Adrenal gland (tissue), 12 donors: ENCODE data around the gene KCNH6. TPM values are rescaled to one million over a fixed set of nuclear protein-coding genes. Genes with fewer than 3 reads are reported as not detected.

Experiments used
- DNase-seq, 7 donors: peaks; one replicate each; pipeline ENCODE4 v3.0.0-alpha.2; 2019 to 2020
- H3K27ac ChIP-seq, 5 donors: fragments of 200-600 bp; sonication (generic) in 4 of 5; 1 replicate in 3 of 5; 2 replicates in 2 of 5; pipeline versions ENCODE4 v1.5.1 to v1.8.0; 2016 to 2020; ENCODE audit warnings: mild to moderate bottlenecking in 1 of 5
- H3K27me3 ChIP-seq: fragments of 200-600 bp; 2 replicates; pipeline ENCODE4 v1.8.0; 2021
- H3K36me3 ChIP-seq, 2 donors: fragments of 200-600 bp; replicated peaks in 1 of 2; 1 replicate in 1 of 2; 2 replicates in 1 of 2; pipeline versions ENCODE4 v1.5.1 to v1.8.0; 2018 to 2022
- H3K4me1 ChIP-seq, 2 donors: fragments of 200-600 bp; replicated peaks in 1 of 2; 1 replicate in 1 of 2; 2 replicates in 1 of 2; pipeline versions ENCODE4 v1.5.1 to v1.8.0; 2018 to 2021
- H3K4me3 ChIP-seq, 4 donors: fragments of 200-600 bp; sonication (generic) in 3 of 4; one replicate each; pipeline ENCODE4 v1.5.1; 2016 to 2018
- H3K9me3 ChIP-seq, 3 donors: fragments of 200-600 bp; sonication (generic) in 1 of 3; replicated peaks in 1 of 3; 1 replicate in 2 of 3; 2 replicates in 1 of 3; pipeline versions ENCODE4 v1.5.1 to v1.8.0; 2016 to 2021
- CTCF ChIP-seq, 6 experiments: fragments of 450-650 bp in 4 of 6; fragments of 200-600 bp in 2 of 6; sonication (generic) in 1 of 6; IDR thresholded peaks; 1 replicate in 5 of 6; 2 replicates in 1 of 6; pipeline versions ENCODE4 v1.5.1 to v1.8.0; 2016 to 2021; ENCODE audit warnings: antibody characterized with exemption in 6 of 6, mild to moderate bottlenecking in 2 of 6, moderate library complexity in 1 of 6
- POLR2A ChIP-seq, 2 donors: fragments of 450-650 bp; IDR thresholded peaks; one replicate each; pipeline ENCODE4 v1.6.1; 2017; ENCODE audit warnings: antibody characterized with exemption in 2 of 2, mild to moderate bottlenecking in 2 of 2, moderate library complexity in 1 of 2
- WGBS, 4 donors: extraction: QIAGEN DNeasy Blood & Tissue Kit in 2 of 4; methylation state at CpG; one replicate each; pipeline versions ENCODE4 v1.1.5 to v1.1.7; 2013 to 2017; 5-methylcytosine and 5-hydroxymethylcytosine counted together
- intact Hi-C, 2 donors: fragments of 100-400 bp; cut with DNase I; formaldehyde crosslinking; loops; one replicate each; pipeline versions ENCODE4 v1.14.1 to v1.15.0; 2022 to 2023
- polyA plus RNA-seq, 3 donors: library from polyadenylated mRNA; stranded (reverse); fragments of 200-250 nt in 2 of 3; fragments of 350-450 nt in 1 of 3; fragmentation: Illumina TruSeq in 1 of 3; extraction: RNeasy Lipid Tissue Mini Kit (QIAGEN cat#74804) in 1 of 3; gene quantifications; one replicate each; pipeline ENCODE4 v1.2.3, GENCODE V29; 2013 to 2014
- total RNA-seq, 9 donors: library from RNA; depleted of rRNA in 4 of 9; stranded (reverse); fragments of >200 nt in 4 of 9; fragments of 120-200 nt in 1 of 9; fragmentation: NEBNext Ultra II Directional in 1 of 9; extraction: Animal tissue kit (Norgen Biotek cat#: 25700) in 1 of 9; gene quantifications; one replicate each; pipeline versions ENCODE4 v1.1.0 to v1.2.4, GENCODE V29; 2013 to 2023
- donor health status: healthy with polysubstance abuse.
- donor health status: Bipolar disorder and iron deficiency.
- donor health status: DM: yes; HTN: yes; CAD: no.
- donor health status: DM: no; HTN: no; CAD: no.
- donor health status: DM: no; HTN: no; CAD: no.
- donor health status: DM: yes; HTN: yes; CAD: no.

The KCNH6 gene
- total and polyA plus RNA-seq, 12 donors: 0.11 to 0.41 (median 0.32) TPM; not detected in 7

- no peak for DNase-seq
- Histone ChIP-seq H3K4me1 (peaks cover 0 to 16% of the 10 kb centered on the region in 2 donors), H3K9me3 (no peaks in the 10 kb centered on the region), H3K36me3 (no peaks in the 10 kb centered on the region), H3K27me3 (peaks cover 5% of the 10 kb centered on the region), H3K27ac (no peak overlapping the region), H3K4me3 (no peak overlapping the region)
- TF ChIP-seq CTCF (IDR thresholded peaks at IDR 0.05) (no peak), POLR2A (IDR thresholded peaks at IDR 0.05) (no peak)
- 79 to 90% (median 89%) methylated on average over 7 to 20 of the region's 20 CpGs for WGBS, 4 donors
- intact Hi-C loops: no loop called here
These were observed 10.4 kb downstream of the KCNH6 start for GRCh38 chr17:63533433-63534077.

- no peak overlapping the region for H3K27ac ChIP-seq
- WGBS, 4 donors: 86 to 92% (median 91%) methylated on average over 4 to 17 of the region's 17 CpGs
- intact Hi-C loops: no loop called here
- H3K4me3 ChIP-seq: no peak overlapping the region
- DNase-seq: no peak
- H3K4me1 ChIP-seq: peaks cover 0 to 16% of the 10 kb centered on the region in 2 donors
- H3K27me3 ChIP-seq: peaks cover 10% of the 10 kb centered on the region
- no peaks in the 10 kb centered on the region for H3K36me3 ChIP-seq
- no peaks in the 10 kb centered on the region for H3K9me3 ChIP-seq
- TF ChIP-seq CTCF (IDR thresholded peaks at IDR 0.05): no peak
- TF ChIP-seq POLR2A (IDR thresholded peaks at IDR 0.05): no peak
These were observed 11.0 kb downstream of the KCNH6 start for GRCh38 chr17:63534078-63534570.

DNA sequence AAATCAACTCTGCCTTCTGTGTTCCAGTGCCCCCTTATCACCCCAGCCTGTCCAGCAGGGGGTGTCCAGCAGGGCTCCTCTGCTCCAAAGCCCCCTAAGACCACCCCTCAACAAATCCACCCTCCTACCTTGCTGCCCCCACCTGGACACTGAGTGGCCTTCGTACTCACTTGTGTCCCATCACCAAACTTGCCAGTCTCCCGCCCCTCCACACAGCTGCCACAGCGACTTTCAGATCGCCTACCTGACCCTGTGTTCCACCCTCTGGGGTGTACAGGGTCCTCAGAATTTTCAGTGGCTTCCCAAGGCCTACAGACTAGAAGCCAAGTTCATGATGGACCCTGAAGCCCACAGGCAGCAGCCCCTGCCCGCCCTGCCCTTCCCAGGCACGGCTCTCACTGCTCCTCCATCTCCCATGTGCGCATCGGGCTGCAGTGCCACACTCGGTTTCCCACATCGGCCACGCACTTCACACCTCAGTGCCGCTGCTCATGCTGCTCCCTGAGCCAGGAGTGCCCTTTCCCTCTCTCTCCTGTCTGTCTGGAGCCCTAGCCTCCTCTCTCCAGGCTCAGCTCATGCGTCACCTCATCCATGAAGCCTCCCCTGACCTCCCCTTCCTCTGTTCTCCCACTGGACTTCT, 11.8 kb downstream of the KCNH6 start:
- no peak for TF ChIP-seq POLR2A (IDR thresholded peaks at IDR 0.05)
- no peak for TF ChIP-seq CTCF (IDR thresholded peaks at IDR 0.05)

DNA sequence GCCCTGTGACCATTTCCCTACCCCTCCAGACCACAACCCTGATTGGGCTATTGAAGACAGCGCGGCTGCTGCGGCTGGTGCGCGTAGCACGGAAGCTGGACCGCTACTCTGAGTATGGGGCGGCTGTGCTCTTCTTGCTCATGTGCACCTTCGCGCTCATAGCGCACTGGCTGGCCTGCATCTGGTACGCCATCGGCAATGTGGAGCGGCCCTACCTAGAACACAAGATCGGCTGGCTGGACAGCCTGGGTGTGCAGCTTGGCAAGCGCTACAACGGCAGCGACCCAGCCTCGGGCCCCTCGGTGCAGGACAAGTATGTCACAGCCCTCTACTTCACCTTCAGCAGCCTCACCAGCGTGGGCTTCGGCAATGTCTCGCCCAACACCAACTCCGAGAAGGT, 12.5 kb downstream of the KCNH6 start:
- H3K4me1 ChIP-seq: peaks cover 0 to 14% of the 10 kb centered on the region in 2 donors
- no peaks in the 10 kb centered on the region for H3K36me3 ChIP-seq
- DNase-seq: no peak
- intact Hi-C loops: no loop called here
- H3K9me3 ChIP-seq: no peaks in the 10 kb centered on the region
- no peak overlapping the region for H3K4me3 ChIP-seq
- WGBS, 4 donors: 93 to 95% (median 95%) methylated on average over 14 to 24 of the region's 24 CpGs
- no peak for TF ChIP-seq CTCF (IDR thresholded peaks at IDR 0.05)
- no peak for TF ChIP-seq POLR2A (IDR thresholded peaks at IDR 0.05)
- peaks cover 10% of the 10 kb centered on the region for H3K27me3 ChIP-seq
- no peak overlapping the region for H3K27ac ChIP-seq

More for the DNA sequence above, 11.8 kb downstream of the KCNH6 start:
- Histone ChIP-seq H3K36me3 (no peaks in the 10 kb centered on the region), H3K4me3 (no peak overlapping the region), H3K4me1 (peaks cover 0 to 16% of the 10 kb centered on the region in 2 donors), H3K27me3 (peaks cover 10% of the 10 kb centered on the region), H3K9me3 (no peaks in the 10 kb centered on the region), H3K27ac (no peak overlapping the region)
- intact Hi-C loops: no loop called here
- 83 to 89% (median 88%) methylated on average over 13 of the region's 13 CpGs for WGBS, 4 donors
- DNase-seq: no peak
